Karpas-422 (cell line): Measurements from ENCODE around the gene SH3YL1. TPM values are rescaled to one million over a fixed set of nuclear protein-coding genes. Genes with fewer than 3 reads are reported as not detected.

Source experiments
- DNase-seq: peaks from one replicate; pipeline ENCODE4 v3.0.0-alpha.2; 2015
- H2AFZ ChIP-seq: fragments of 200-600 bp; sonication (generic); 2 replicates; pipeline ENCODE4 v1.6.1; 2014; ENCODE audit warnings: antibody characterized with exemption, low read length, mixed read lengths
- H3K27ac ChIP-seq: fragments of 200-600 bp; sonication (generic); 2 replicates; pipeline ENCODE4 v1.5.1; 2014; ENCODE audit warnings: mild to moderate bottlenecking, low read length, moderate library complexity
- H3K27me3 ChIP-seq: fragments of 200-600 bp; sonication (generic); 2 replicates; pipeline ENCODE4 v1.6.1; 2014; ENCODE audit warnings: low read length, mixed read lengths
- H3K36me3 ChIP-seq: fragments of 200-600 bp; sonication (generic); 2 replicates; pipeline ENCODE4 v1.6.1; 2014; ENCODE audit warnings: low read length, mixed read lengths; ENCODE audit not compliant: insufficient read depth
- H3K4me1 ChIP-seq: fragments of 200-600 bp; sonication (generic); 2 replicates; pipeline ENCODE4 v1.6.1; 2014; ENCODE audit warnings: mild to moderate bottlenecking, low read length, mixed read lengths
- H3K4me2 ChIP-seq: fragments of 200-600 bp; sonication (generic); 2 replicates; pipeline ENCODE4 v1.6.1; 2014; ENCODE audit warnings: low read length, low read depth, mild to moderate bottlenecking; ENCODE audit not compliant: poor library complexity, severe bottlenecking
- H3K4me3 ChIP-seq: fragments of 200-600 bp; sonication (generic); 2 replicates; pipeline ENCODE4 v1.5.1; 2014; ENCODE audit warnings: mild to moderate bottlenecking, antibody characterized with exemption, low read length, mixed read lengths
- H3K79me2 ChIP-seq: fragments of 200-600 bp; sonication (generic); 2 replicates; pipeline ENCODE4 v1.6.1; 2014; ENCODE audit warnings: mild to moderate bottlenecking, low read length, mixed read lengths
- H3K9ac ChIP-seq: fragments of 200-600 bp; sonication (generic); 2 replicates; pipeline ENCODE4 v1.6.0; 2014; ENCODE audit warnings: low read length
- H3K9me2 ChIP-seq: fragments of 200-600 bp; sonication (generic), shearing (Covaris generic); replicated peaks from 2 replicates; pipeline ENCODE4 v1.6.0; 2014; ENCODE audit warnings: mild to moderate bottlenecking, low read length, moderate library complexity; ENCODE audit not compliant: insufficient read depth
- H3K9me3 ChIP-seq: fragments of 300-700, 200-600 bp; sonication (generic); 2 replicates; pipeline ENCODE4 v1.6.1; 2014; ENCODE audit warnings: low read length, mixed read lengths
- H4K20me1 ChIP-seq: fragments of 200-600 bp; sonication (generic); 2 replicates; pipeline ENCODE4 v1.6.1; 2014; ENCODE audit warnings: mild to moderate bottlenecking, antibody characterized with exemption, low read length, low read depth; ENCODE audit not compliant: insufficient read depth
- total RNA-seq: library from RNA; depleted of rRNA; stranded (reverse); fragments of >200 nt; shearing (Covaris generic); gene quantifications from 2 replicates; pipeline ENCODE4 v1.2.3, GENCODE V29; 2014; ENCODE audit warnings: low replicate concordance

The SH3YL1 gene
- total RNA-seq, 1 experiment from 2014 or later, result 20.6 TPM

- peaks cover 16% of the 10 kb centered on the region for H3K4me1 ChIP-seq
- H3K9me3 ChIP-seq, result no peaks in the 10 kb centered on the region
- H3K9me2 ChIP-seq, result no peaks in the 10 kb centered on the region
- H2AFZ ChIP-seq, result no peak overlapping the region
- H3K79me2 ChIP-seq, result peaks cover 40% of the 10 kb centered on the region
- H3K4me3 ChIP-seq, result no peak overlapping the region
- no peak overlapping the region for H3K4me2 ChIP-seq
- H3K27me3 ChIP-seq, result no peaks in the 10 kb centered on the region
- no peak overlapping the region for H3K27ac ChIP-seq
- H4K20me1 ChIP-seq, result peaks cover 13% of the 10 kb centered on the region
- DNase-seq, result no peak
- H3K36me3 ChIP-seq, result peaks cover 38% of the 10 kb centered on the region
- no peak overlapping the region for H3K9ac ChIP-seq
Measured at GRCh38 chr2:279366-279765, 15.5 kb upstream of the SH3YL1 start.

GRCh38 chr2:278927-279320 is 15.1 kb upstream of the SH3YL1 start:
- Histone ChIP-seq H3K79me2 (peaks cover 44% of the 10 kb centered on the region), H3K36me3 (peaks cover 42% of the 10 kb centered on the region), H3K27me3 (no peaks in the 10 kb centered on the region), H3K27ac (no peak overlapping the region), H3K4me3 (no peak overlapping the region), H3K9me2 (no peaks in the 10 kb centered on the region), H3K9me3 (no peaks in the 10 kb centered on the region), H4K20me1 (peaks cover 14% of the 10 kb centered on the region), H3K4me1 (peaks cover 21% of the 10 kb centered on the region), H2AFZ (no peak overlapping the region), H3K9ac (no peak overlapping the region), H3K4me2 (no peak overlapping the region)
- DNase-seq, result no peak

GRCh38 chr2:278312-278926 is 14.6 kb upstream of the SH3YL1 start:
- H2AFZ ChIP-seq, result no peak overlapping the region
- H3K4me1 ChIP-seq, result peaks cover 22% of the 10 kb centered on the region
- peaks cover 49% of the 10 kb centered on the region for H3K79me2 ChIP-seq
- H4K20me1 ChIP-seq, result peaks cover 19% of the 10 kb centered on the region
- H3K9me3 ChIP-seq, result no peaks in the 10 kb centered on the region
- no peak overlapping the region for H3K4me3 ChIP-seq
- no peaks in the 10 kb centered on the region for H3K27me3 ChIP-seq
- no peak overlapping the region for H3K4me2 ChIP-seq
- no peak overlapping the region for H3K9ac ChIP-seq
- no peaks in the 10 kb centered on the region for H3K9me2 ChIP-seq
- no peak for DNase-seq
- peaks cover 42% of the 10 kb centered on the region for H3K36me3 ChIP-seq
- no peak overlapping the region for H3K27ac ChIP-seq

GRCh38 chr2:275466-275865 is 11.6 kb upstream of the SH3YL1 start:
- Histone ChIP-seq H3K9me3 (no peaks in the 10 kb centered on the region), H4K20me1 (peaks cover 32% of the 10 kb centered on the region), H2AFZ (no peak overlapping the region), H3K27me3 (no peaks in the 10 kb centered on the region), H3K27ac (peak overlapping the region; percentile 61), H3K36me3 (peaks cover 57% of the 10 kb centered on the region), H3K4me1 (peaks cover 22% of the 10 kb centered on the region), H3K9me2 (no peaks in the 10 kb centered on the region), H3K79me2 (peaks cover 79% of the 10 kb centered on the region), H3K4me3 (peak overlapping the region; percentile 2; the same call in 1 of the 2 replicates), H3K9ac (0 out of 2 replicates have a peak overlapping the region, but pooled peaks have one; percentile 26), H3K4me2 (peak overlapping the region; percentile 44)
- peak; percentile 62 for DNase-seq

- Histone ChIP-seq H4K20me1 (peaks cover 40% of the 10 kb centered on the region), H3K36me3 (peaks cover 57% of the 10 kb centered on the region)
Measured at GRCh38 chr2:274503-274902, 10.7 kb upstream of the SH3YL1 start.

GRCh38 chr2:273333-273732 is 9.5 kb upstream of the SH3YL1 start:
- H2AFZ ChIP-seq, result no peak overlapping the region
- no peak overlapping the region for H3K9ac ChIP-seq
- peaks cover 55% of the 10 kb centered on the region for H3K36me3 ChIP-seq
- H3K27ac ChIP-seq, result no peak overlapping the region
- H3K4me2 ChIP-seq, result no peak overlapping the region
- H3K9me2 ChIP-seq, result no peaks in the 10 kb centered on the region
- H3K4me1 ChIP-seq, result peaks cover 35% of the 10 kb centered on the region
- H3K79me2 ChIP-seq, result peaks cover 98% of the 10 kb centered on the region
- H3K27me3 ChIP-seq, result no peaks in the 10 kb centered on the region
- no peak for DNase-seq
- no peaks in the 10 kb centered on the region for H3K9me3 ChIP-seq
- H3K4me3 ChIP-seq, result no peak overlapping the region
- peaks cover 52% of the 10 kb centered on the region for H4K20me1 ChIP-seq

More at GRCh38 chr2:274503-274902, 10.7 kb upstream of the SH3YL1 start:
- peak overlapping the region; percentile 44 for H3K4me2 ChIP-seq
- H3K9me2 ChIP-seq, result no peaks in the 10 kb centered on the region
- no peaks in the 10 kb centered on the region for H3K27me3 ChIP-seq
- no peak overlapping the region for H3K4me3 ChIP-seq
- DNase-seq, result no peak
- H3K9me3 ChIP-seq, result no peaks in the 10 kb centered on the region
- H3K79me2 ChIP-seq, result peaks cover 88% of the 10 kb centered on the region
- H2AFZ ChIP-seq, result no peak overlapping the region
- no peak overlapping the region for H3K9ac ChIP-seq
- peaks cover 24% of the 10 kb centered on the region for H3K4me1 ChIP-seq
- peak overlapping the region; percentile 61 for H3K27ac ChIP-seq

GRCh38 chr2:271917-272316 is 8.1 kb upstream of the SH3YL1 start:
- no peak overlapping the region for H3K4me2 ChIP-seq
- H3K79me2 ChIP-seq, result peaks cover 100% of the 10 kb centered on the region
- peaks cover 43% of the 10 kb centered on the region for H3K36me3 ChIP-seq
- no peak overlapping the region for H3K27ac ChIP-seq
- no peak overlapping the region for H2AFZ ChIP-seq
- DNase-seq, result no peak
- H3K27me3 ChIP-seq, result no peaks in the 10 kb centered on the region
- H3K9me3 ChIP-seq, result no peaks in the 10 kb centered on the region
- no peaks in the 10 kb centered on the region for H3K9me2 ChIP-seq
- H4K20me1 ChIP-seq, result peaks cover 57% of the 10 kb centered on the region
- H3K4me3 ChIP-seq, result no peak overlapping the region
- H3K4me1 ChIP-seq, result peaks cover 50% of the 10 kb centered on the region
- H3K9ac ChIP-seq, result no peak overlapping the region

- H3K4me2 ChIP-seq, result no peak overlapping the region
Measured at GRCh38 chr2:270861-271260, 7.0 kb upstream of the SH3YL1 start.

More at GRCh38 chr2:270861-271260, 7.0 kb upstream of the SH3YL1 start:
- H3K9me2 ChIP-seq, result no peaks in the 10 kb centered on the region
- no peaks in the 10 kb centered on the region for H3K9me3 ChIP-seq
- DNase-seq, result no peak
- peaks cover 59% of the 10 kb centered on the region for H3K4me1 ChIP-seq
- H3K79me2 ChIP-seq, result peaks cover 100% of the 10 kb centered on the region
- no peak overlapping the region for H3K4me3 ChIP-seq
- peaks cover 54% of the 10 kb centered on the region for H4K20me1 ChIP-seq
- H3K9ac ChIP-seq, result no peak overlapping the region
- H3K27me3 ChIP-seq, result no peaks in the 10 kb centered on the region
- H3K27ac ChIP-seq, result no peak overlapping the region
- no peak overlapping the region for H2AFZ ChIP-seq
- H3K36me3 ChIP-seq, result peaks cover 34% of the 10 kb centered on the region
